H9 (cell line): ENCODE data around the gene KY. TPM values are rescaled to one million over a fixed set of nuclear protein-coding genes. Genes with fewer than 3 reads are reported as not detected.

Source experiments
- DNase-seq: peaks from one replicate; pipeline ENCODE4 v3.0.0-alpha.2; 2017
- H2AFZ ChIP-seq: one replicate; pipeline ENCODE4 v1.6.1; 2013; ENCODE audit warnings: mild to moderate bottlenecking, low read length, control low read depth, moderate library complexity
- H2AK5ac ChIP-seq: 2 replicates; pipeline ENCODE4 v1.6.1; 2013; ENCODE audit warnings: low read length, control low read depth, mixed read lengths; ENCODE audit not compliant: insufficient read length
- H2BK120ac ChIP-seq: one replicate; pipeline ENCODE4 v1.6.1; 2013; ENCODE audit warnings: low read depth, mild to moderate bottlenecking, low read length, control low read depth, inconsistent platforms; ENCODE audit not compliant: poor library complexity, severe bottlenecking
- H2BK12ac ChIP-seq: 2 replicates; pipeline ENCODE4 v1.6.1; 2013; ENCODE audit warnings: low read length, control low read depth, mixed read lengths, low read depth; ENCODE audit not compliant: insufficient read length
- H2BK15ac ChIP-seq: 2 replicates; pipeline ENCODE4 v1.6.1; 2013; ENCODE audit warnings: low read depth, low read length, control low read depth
- H2BK20ac ChIP-seq: one replicate; pipeline ENCODE4 v1.6.1; 2013; ENCODE audit warnings: low read depth, mild to moderate bottlenecking, low read length, control low read depth, inconsistent platforms; ENCODE audit not compliant: poor library complexity, severe bottlenecking
- H2BK5ac ChIP-seq: 2 replicates; pipeline ENCODE4 v1.6.1; 2013; ENCODE audit warnings: low read length, control low read depth, mixed read lengths; ENCODE audit not compliant: insufficient read length
- H3K14ac ChIP-seq: 2 replicates; pipeline ENCODE4 v1.6.1; 2013; ENCODE audit warnings: low read length, control low read depth; ENCODE audit not compliant: insufficient read depth
- H3K18ac ChIP-seq: 2 replicates; pipeline ENCODE4 v1.6.1; 2013; ENCODE audit warnings: low read depth, mild to moderate bottlenecking, mixed read lengths, low read length, control low read depth; ENCODE audit not compliant: insufficient read length
- H3K23ac ChIP-seq: 2 replicates; pipeline ENCODE4 v1.6.1; 2013; ENCODE audit warnings: low read length, control low read depth, mixed read lengths, low read depth; ENCODE audit not compliant: insufficient read length
- H3K23me2 ChIP-seq: 2 replicates; pipeline ENCODE4 v1.6.1; 2013; ENCODE audit warnings: low read depth, mild to moderate bottlenecking, mixed read lengths, low read length, control low read depth; ENCODE audit not compliant: insufficient read length, poor library complexity, severe bottlenecking
- H3K27ac ChIP-seq: 2 replicates; pipeline ENCODE4 v1.5.1; 2013; ENCODE audit warnings: low read length, control low read depth, mixed read lengths, low read depth; ENCODE audit not compliant: insufficient read length
- H3K27me3 ChIP-seq: 2 replicates; pipeline ENCODE4 v1.6.1; 2013; ENCODE audit warnings: low read length, control low read depth, inconsistent platforms; ENCODE audit not compliant: insufficient read depth
- H3K4ac ChIP-seq: 2 replicates; pipeline ENCODE4 v1.6.1; 2013; ENCODE audit warnings: low read depth, mild to moderate bottlenecking, control low read depth, inconsistent platforms, low read length, moderate library complexity
- H3K4me1 ChIP-seq: 2 replicates; pipeline ENCODE4 v1.6.1; 2013; ENCODE audit warnings: low read length, control low read depth, inconsistent platforms; ENCODE audit not compliant: insufficient read depth
- H3K4me2 ChIP-seq: 2 replicates; pipeline ENCODE4 v1.6.1; 2013; ENCODE audit warnings: low read length, control low read depth, mixed read lengths; ENCODE audit not compliant: insufficient read length, insufficient read depth
- H3K56ac ChIP-seq: 2 replicates; pipeline ENCODE4 v1.6.1; 2013; ENCODE audit warnings: low read depth, mild to moderate bottlenecking, mixed read lengths, low read length, control low read depth; ENCODE audit not compliant: insufficient read length
- H3K79me1 ChIP-seq: 2 replicates; pipeline ENCODE4 v1.6.1; 2013; ENCODE audit warnings: low read depth, mild to moderate bottlenecking, moderate library complexity, low read length, control low read depth, inconsistent platforms; ENCODE audit not compliant: insufficient read depth, poor library complexity, severe bottlenecking
- H3K79me2 ChIP-seq: 2 replicates; pipeline ENCODE4 v1.6.1; 2013; ENCODE audit warnings: low read length, control low read depth, inconsistent platforms; ENCODE audit not compliant: insufficient read depth
- H3K9ac ChIP-seq: 2 replicates; pipeline ENCODE4 v1.6.1; 2013; ENCODE audit warnings: low read length, control low read depth, mixed read lengths; ENCODE audit not compliant: insufficient read length; ENCODE audit errors: extremely low read depth
- H3K9me3 ChIP-seq: one replicate; pipeline ENCODE4 v1.6.1; 2013; ENCODE audit warnings: low read depth, low read length, inconsistent platforms; ENCODE audit not compliant: control insufficient read depth
- H3T11ph ChIP-seq: one replicate; pipeline ENCODE4 v1.6.1; 2013; ENCODE audit warnings: mild to moderate bottlenecking, low read length, control low read depth, inconsistent platforms
- H4K20me1 ChIP-seq: one replicate; pipeline ENCODE4 v1.6.1; 2013; ENCODE audit not compliant: control insufficient read depth, insufficient read length, insufficient read depth
- H4K5ac ChIP-seq: 2 replicates; pipeline ENCODE4 v1.6.1; 2013; ENCODE audit warnings: low read depth, mild to moderate bottlenecking, mixed read lengths, low read length, control low read depth; ENCODE audit not compliant: insufficient read length
- H4K8ac ChIP-seq: replicated peaks from 2 replicates; pipeline ENCODE4 v1.6.1; 2013; ENCODE audit warnings: low read length, control low read depth, mixed read lengths, low read depth; ENCODE audit not compliant: insufficient read length
- H4K91ac ChIP-seq: 2 replicates; pipeline ENCODE4 v1.6.1; 2013; ENCODE audit warnings: low read depth, mild to moderate bottlenecking, moderate library complexity, mixed read lengths, low read length, control low read depth; ENCODE audit not compliant: insufficient read length
- H3K27ac Mint-ChIP-seq, 3 experiments: 2 replicates in 2 of 3; 3 replicates in 1 of 3; pipeline ENCODE4 v1.8.0; 2020 to 2021; ENCODE audit warnings: mixed read lengths in 3 of 3, mild to moderate bottlenecking in 1 of 3, moderate library complexity in 1 of 3
- H3K27me3 Mint-ChIP-seq: 2 replicates; pipeline ENCODE4 v1.8.0; 2021; ENCODE audit warnings: low read depth, mild to moderate bottlenecking, moderate library complexity, mixed read lengths
- H3K36me3 Mint-ChIP-seq, 3 experiments: 2 replicates in 2 of 3; 3 replicates in 1 of 3; pipeline ENCODE4 v1.8.0; 2020 to 2021; ENCODE audit warnings: low read depth in 3 of 3, mixed read lengths in 3 of 3; ENCODE audit not compliant: insufficient read depth in 1 of 3
- H3K4me1 Mint-ChIP-seq, 2 experiments: 2 replicates each; pipeline ENCODE4 v1.8.0; 2020; ENCODE audit warnings: mixed read lengths in 2 of 2
- H3K4me3 Mint-ChIP-seq, 2 experiments: 2 replicates in 1 of 2; 3 replicates in 1 of 2; pipeline ENCODE4 v1.8.0; 2020 to 2021; ENCODE audit warnings: mild to moderate bottlenecking in 2 of 2, mixed read lengths in 2 of 2, moderate library complexity in 1 of 2
- H3K9me3 Mint-ChIP-seq, 2 experiments: 2 replicates in 1 of 2; 3 replicates in 1 of 2; pipeline ENCODE4 v1.8.0; 2020; ENCODE audit warnings: mild to moderate bottlenecking in 2 of 2, mixed read lengths in 2 of 2, moderate library complexity in 1 of 2
- CTCF ChIP-seq: fragments of 200-600 bp; sonication (generic); conservative IDR thresholded peaks from 3 replicates; pipeline ENCODE4 v1.8.0; 2021; ENCODE audit warnings: antibody characterized with exemption, mild to moderate bottlenecking
- WGBS: extraction: QIAGEN DNeasy Blood & Tissue Kit; methylation state at CpG from one replicate; pipeline ENCODE4 v1.1.7; 2013; ENCODE audit warnings: missing lambda C conversion rate, low lambda C conversion rate, mixed read lengths; ENCODE audit not compliant: insufficient read length; ENCODE audit errors: extremely low coverage; 5-methylcytosine and 5-hydroxymethylcytosine counted together
- total RNA-seq: library from RNA; stranded (reverse); gene quantifications from 2 replicates; pipeline ENCODE4 v1.2.1, GENCODE V29; 2021

Gene KY
- total RNA-seq, 1 experiment from 2014 or later, result not detected

DNA sequence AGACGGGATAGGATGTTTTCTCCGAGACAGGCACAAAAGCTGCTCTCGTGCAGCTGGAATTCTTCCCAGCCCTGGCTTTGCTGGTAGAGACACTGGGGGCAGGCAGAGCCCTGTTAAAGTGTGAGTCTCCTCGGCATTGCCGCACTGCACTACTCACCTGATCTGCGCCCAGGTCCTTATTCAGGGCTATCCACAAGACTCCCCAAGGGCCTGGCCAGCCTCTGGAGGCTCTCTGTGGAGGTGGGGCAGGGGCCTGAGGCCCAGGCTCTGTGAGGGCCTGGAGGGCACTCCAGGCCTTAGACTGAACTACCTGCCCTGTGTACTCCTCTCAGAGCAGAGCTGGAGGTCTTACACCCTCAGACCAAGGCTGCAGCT is 48.4 kb downstream of the KY start:
- no peak overlapping the region for H3K9ac ChIP-seq
- no CpG with 5 or more reads among the region's 6 CpGs for WGBS
- no peaks in the 10 kb centered on the region for H3K4me1 ChIP-seq
- no peak overlapping the region for H2AFZ ChIP-seq
- H2BK12ac ChIP-seq, result no peak overlapping the region
- H3T11ph ChIP-seq, result no peak overlapping the region
- no peak overlapping the region for H3K23ac ChIP-seq
- H2BK20ac ChIP-seq, result no peak overlapping the region
- Mint-ChIP-seq H3K36me3 (no peaks in the 10 kb centered on the region; a peak in 1 of 7 replicates), H3K9me3 (no peaks in the 10 kb centered on the region), H3K27ac (peak overlapping the region in 1 of 3 experiments; percentile 85; a peak in 1 of 7 replicates), H3K4me1 (peaks cover 11 to 16% of the 10 kb centered on the region in 2 experiments), H3K4me3 (no peak overlapping the region), H3K27me3 (peaks cover 38% of the 10 kb centered on the region)
- TF ChIP-seq CTCF, result no peak
- no peaks in the 10 kb centered on the region for H3K79me1 ChIP-seq
- no peak overlapping the region for H3K14ac ChIP-seq
- H4K5ac ChIP-seq, result no peak overlapping the region
- no peaks in the 10 kb centered on the region for H3K23me2 ChIP-seq
- H3K79me2 ChIP-seq, result no peaks in the 10 kb centered on the region
- no peak overlapping the region for H2BK15ac ChIP-seq
- H4K8ac ChIP-seq, result no peak overlapping the region
- H3K18ac ChIP-seq, result no peak overlapping the region
- H4K20me1 ChIP-seq, result peaks cover 2% of the 10 kb centered on the region
- H4K91ac ChIP-seq, result no peak overlapping the region
- H3K9me3 ChIP-seq, result no peaks in the 10 kb centered on the region
- no peak overlapping the region for H3K56ac ChIP-seq
- H3K27me3 ChIP-seq, result no peaks in the 10 kb centered on the region; the same call in 1 of the 2 replicates
- H2AK5ac ChIP-seq, result no peak overlapping the region
- H2BK120ac ChIP-seq, result no peak overlapping the region
- no peak overlapping the region for H3K4ac ChIP-seq
- no peak for DNase-seq
- H3K27ac ChIP-seq, result no peak overlapping the region
- H3K4me2 ChIP-seq, result no peak overlapping the region
- no peak overlapping the region for H2BK5ac ChIP-seq
